Measurements from ENCODE around the gene SLITRK6. TPM values are rescaled to one million over a fixed set of nuclear protein-coding genes. Genes with fewer than 3 reads are reported as not detected.

The SLITRK6 gene
- total RNA-seq (2022; extraction: Qiagen RNA extraction): 0.18 to 0.47 TPM (median 0.36 TPM) in 5 replicates

GRCh38 chr13:85799097-85799582, at the start of gene SLITRK6:
Gene SLITRK6 (minus strand): TSS chr13:85799419. CDS start chr13:85796508, 2,911 bp downstream.

